Measurements from ENCODE around the gene INPP5B.

DNA sequence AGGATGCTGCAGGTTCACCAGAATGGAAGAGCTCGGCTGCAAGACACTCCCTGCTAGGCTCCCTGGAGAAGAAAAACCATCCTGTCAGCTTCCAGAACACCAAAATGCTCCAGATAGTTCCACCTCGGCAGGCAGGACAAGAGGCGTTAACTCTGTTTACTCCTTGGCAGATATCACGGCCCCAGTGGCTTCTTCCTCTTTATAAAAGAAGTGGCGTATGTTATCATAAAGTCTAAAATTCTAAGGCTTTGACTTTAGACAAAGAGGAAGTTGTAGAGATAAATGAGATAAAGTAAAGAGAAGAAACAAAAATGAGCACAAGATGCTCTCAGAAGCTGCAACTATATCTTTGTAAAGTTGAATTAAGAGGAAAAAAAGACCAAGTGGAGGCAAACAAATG, 63.2 kb downstream of the INPP5B start:
- TF ChIP-seq, protein P1, sequence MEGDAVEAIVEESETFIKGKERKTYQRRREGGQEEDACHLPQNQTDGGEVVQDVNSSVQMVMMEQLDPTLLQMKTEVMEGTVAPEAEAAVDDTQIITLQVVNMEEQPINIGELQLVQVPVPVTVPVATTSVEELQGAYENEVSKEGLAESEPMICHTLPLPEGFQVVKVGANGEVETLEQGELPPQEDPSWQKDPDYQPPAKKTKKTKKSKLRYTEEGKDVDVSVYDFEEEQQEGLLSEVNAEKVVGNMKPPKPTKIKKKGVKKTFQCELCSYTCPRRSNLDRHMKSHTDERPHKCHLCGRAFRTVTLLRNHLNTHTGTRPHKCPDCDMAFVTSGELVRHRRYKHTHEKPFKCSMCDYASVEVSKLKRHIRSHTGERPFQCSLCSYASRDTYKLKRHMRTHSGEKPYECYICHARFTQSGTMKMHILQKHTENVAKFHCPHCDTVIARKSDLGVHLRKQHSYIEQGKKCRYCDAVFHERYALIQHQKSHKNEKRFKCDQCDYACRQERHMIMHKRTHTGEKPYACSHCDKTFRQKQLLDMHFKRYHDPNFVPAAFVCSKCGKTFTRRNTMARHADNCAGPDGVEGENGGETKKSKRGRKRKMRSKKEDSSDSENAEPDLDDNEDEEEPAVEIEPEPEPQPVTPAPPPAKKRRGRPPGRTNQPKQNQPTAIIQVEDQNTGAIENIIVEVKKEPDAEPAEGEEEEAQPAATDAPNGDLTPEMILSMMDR (conservative IDR thresholded peaks at IDR 0.05; ENCODE audit: low read depth, low read length) = no peak
- TF ChIP-seq EZH2phosphoT487 (IDR thresholded peaks at IDR 0.05; ENCODE audit: borderline replicate concordance, low read length) = no peak

Data from PC-3 (cell line).